Measurements from ENCODE around the gene GLT8D2.
"Not testable (repeated sequence)": the region's sequence is repeated elsewhere in the genome, so short reads cannot be mapped to it uniquely, and the experiment has no call there.

GLT8D2 gene

GRCh38 chr12:104049278-104049902, 597 bp downstream of the GLT8D2 start:
- DNase-seq = no peak

GRCh38 chr12:104048811-104049210, 1.2 kb downstream of the GLT8D2 start:
- no peak for DNase-seq

GRCh38 chr12:104048162-104048561, 1.8 kb downstream of the GLT8D2 start:
- no peak for DNase-seq

- DNase-seq = no peak
These were observed 3.7 kb downstream of the GLT8D2 start for GRCh38 chr12:104046306-104046705.

- DNase-seq = no peak
These were observed 5.8 kb downstream of the GLT8D2 start for GRCh38 chr12:104044158-104044557.

- DNase-seq = no peak
These were observed 7.4 kb downstream of the GLT8D2 start for GRCh38 chr12:104042580-104042979.

GRCh38 chr12:104039769-104040168, 10.2 kb downstream of the GLT8D2 start:
- not testable (repeated sequence) for DNase-seq

GRCh38 chr12:104036143-104036542, 13.8 kb downstream of the GLT8D2 start:
- DNase-seq = not testable (repeated sequence)

- not testable (repeated sequence) for DNase-seq
These were observed 19.4 kb downstream of the GLT8D2 start for GRCh38 chr12:104030596-104030995.

- DNase-seq = no peak
These were observed 23.0 kb downstream of the GLT8D2 start for GRCh38 chr12:104026841-104027599.

GRCh38 chr12:104025771-104026170, 24.2 kb downstream of the GLT8D2 start:
- DNase-seq = no peak

GRCh38 chr12:104024348-104024747, 25.6 kb downstream of the GLT8D2 start:
- no peak for DNase-seq

GRCh38 chr12:104023710-104024109, 26.3 kb downstream of the GLT8D2 start:
- DNase-seq = no peak

- DNase-seq = no peak
These were observed 27.2 kb downstream of the GLT8D2 start for GRCh38 chr12:104022786-104023185.

- DNase-seq = not testable (repeated sequence)
These were observed 28.1 kb downstream of the GLT8D2 start for GRCh38 chr12:104021862-104022261.

- DNase-seq = no peak
These were observed 37.7 kb downstream of the GLT8D2 start for GRCh38 chr12:104012331-104012730.

- no peak for DNase-seq
These were observed 38.7 kb downstream of the GLT8D2 start for GRCh38 chr12:104011253-104011652.

GRCh38 chr12:104010606-104011169, 39.3 kb downstream of the GLT8D2 start:
- DNase-seq = no peak

GRCh38 chr12:104010121-104010520, 39.9 kb downstream of the GLT8D2 start:
- DNase-seq = no peak

GRCh38 chr12:104006929-104007328, 43.1 kb downstream of the GLT8D2 start:
- DNase-seq = no peak

- DNase-seq = no peak
These were observed 46.4 kb downstream of the GLT8D2 start for GRCh38 chr12:104003596-104003995.

- DNase-seq = no peak
These were observed 47.3 kb downstream of the GLT8D2 start for GRCh38 chr12:104002686-104003085.

GRCh38 chr12:104000807-104001434, 49.1 kb downstream of the GLT8D2 start:
- DNase-seq = no peak

GRCh38 chr12:103998976-103999375, 51.0 kb downstream of the GLT8D2 start:
- no peak for DNase-seq
